NOMO-1 treated with DMSO at 0.1 percent for 48 hours (cell line): Measurements from ENCODE around the gene DLX4.
A peak's percentile ranks its signal among the peaks of the same experiment; 100 is the strongest.

Experiments used
- DNase-seq: peaks from one replicate; lab custom pipeline; 2025; ENCODE audit not compliant: unreplicated experiment; lab: John Stamatoyannopoulos, UW

DLX4 gene

GRCh38 chr17:50003911-50004310 is 34.9 kb downstream of the DLX4 start:
- DNase-seq, result no peak

GRCh38 chr17:50009282-50009681 is 40.3 kb downstream of the DLX4 start:
- no peak for DNase-seq

GRCh38 chr17:50013079-50013478 is 44.1 kb downstream of the DLX4 start:
- no peak for DNase-seq

GRCh38 chr17:50014471-50015088 is 45.6 kb downstream of the DLX4 start:
- no peak for DNase-seq

- DNase-seq, result no peak
These were observed 46.2 kb downstream of the DLX4 start for GRCh38 chr17:50015146-50015545.

GRCh38 chr17:50018909-50019308 is 49.9 kb downstream of the DLX4 start:
- no peak for DNase-seq

GRCh38 chr17:50020841-50021599 is 52.0 kb downstream of the DLX4 start:
- DNase-seq, result peak; percentile 54

GRCh38 chr17:50021681-50022370 is 52.8 kb downstream of the DLX4 start:
- DNase-seq, result no peak

GRCh38 chr17:50022463-50023130 is 53.6 kb downstream of the DLX4 start:
- DNase-seq, result no peak

- no peak for DNase-seq
These were observed 54.5 kb downstream of the DLX4 start for GRCh38 chr17:50023520-50023919.
